ENCODE data around the gene DDX41. TPM values are rescaled to one million over a fixed set of nuclear protein-coding genes. Genes with fewer than 3 reads are reported as not detected.

The DDX41 gene
- total and polyA plus RNA-seq, 2 of the 13 experiments (the other 11 are each of a cell fraction or from before 2014, with no cell fraction given) = 62.8 to 105 TPM

GRCh38 chr5:177505075-177505474 is 11.7 kb downstream of the DDX41 start:
- POLR2A ChIA-PET = no interaction called here
- Histone ChIP-seq H3K9ac (ENCODE audit: insufficient read depth, low read depth, low read length) (no peak overlapping the region), H3K36me3 (replicated peaks in 1 of 2; ENCODE audit: control insufficient read depth in 1 of 2, insufficient read depth in 2 of 2, low read length in 2 of 2) (no peaks in the 10 kb centered on the region), H3K79me2 (ENCODE audit: insufficient read depth, low read length) (no peaks in the 10 kb centered on the region), H3K4me3 (replicated peaks in 1 of 3; ENCODE audit: insufficient read depth in 1 of 3, low read depth in 2 of 3, low read length in 3 of 3) (no peak overlapping the region), H2AFZ (ENCODE audit: low read length) (no peak overlapping the region), H3K27ac (ENCODE audit: extremely low read length, insufficient read depth, low read length) (no peak overlapping the region), H3K9me3 (ENCODE audit: low read length) (no peaks in the 10 kb centered on the region), H3K27me3 (ENCODE audit: control insufficient read depth in 1 of 2, insufficient read depth in 2 of 2, low read length in 2 of 2) (peaks cover 2 to 19% of the 10 kb centered on the region in 2 experiments; a peak in 4 of 5 replicates), H4K20me1 (ENCODE audit: insufficient read depth, low read length) (no peaks in the 10 kb centered on the region), H3K4me1 (ENCODE audit: insufficient read depth, low read length) (peaks cover 35% of the 10 kb centered on the region), H3K4me2 (ENCODE audit: low read depth, low read length) (no peak overlapping the region)
- DNase-seq (ENCODE audit: low spot score) (no peak), FAIRE-seq (no peak), ATAC-seq (no peak)
- BruUV-seq (replicated peaks) = no TSS peak
- intact Hi-C loops (cut with micrococcal nuclease; ENCODE audit: unreplicated experiment) = no loop called here
- no peak for TF ChIP-seq TFDP1 (CRISPR knock-in tag; IDR thresholded peaks at IDR 0.05; ENCODE audit: borderline replicate concordance)
- TF ChIP-seq ZNF792 (CRISPR knock-in tag; IDR thresholded peaks at IDR 0.05) = no peak
- no peak for TF ChIP-seq ZNF772 (CRISPR knock-in tag; IDR thresholded peaks at IDR 0.05)
- no peak for TF ChIP-seq NCOA5 (CRISPR knock-in tag; IDR thresholded peaks at IDR 0.05)
- TF ChIP-seq ISL2 (CRISPR knock-in tag; IDR thresholded peaks at IDR 0.05) = no peak
- no peak for TF ChIP-seq AGO2 (optimal IDR thresholded peaks at IDR 0.05; ENCODE audit: low read depth, low read length)
- no peak for TF ChIP-seq HOXA9 (CRISPR knock-in tag; IDR thresholded peaks at IDR 0.05; ENCODE audit: borderline replicate concordance)
- TF ChIP-seq RAD51 (IDR thresholded peaks at IDR 0.05; ENCODE audit: borderline replicate concordance) = no peak
- TF ChIP-seq ZNF691 (CRISPR knock-in tag; IDR thresholded peaks at IDR 0.05; ENCODE audit: borderline replicate concordance, low read depth) = no peak
- no peak for TF ChIP-seq HNRNPL (IDR thresholded peaks at IDR 0.05; ENCODE audit: low read depth, low read length)
- no peak for TF ChIP-seq ZNF580 (CRISPR knock-in tag; IDR thresholded peaks at IDR 0.05; ENCODE audit: borderline replicate concordance, low read depth)
- no peak for TF ChIP-seq DPF2 (CRISPR knock-in tag; IDR thresholded peaks at IDR 0.05; ENCODE audit: borderline replicate concordance, low read depth)
- TF ChIP-seq ATF7 (IDR thresholded peaks at IDR 0.05) = no peak
- no peak for TF ChIP-seq ATF7 (CRISPR knock-in tag; IDR thresholded peaks at IDR 0.05)
- no peak for TF ChIP-seq ZNF362 (CRISPR knock-in tag; IDR thresholded peaks at IDR 0.05; ENCODE audit: borderline replicate concordance)
- CTCF ChIA-PET (ENCODE audit: low intra/inter-chr PET ratio, low total read pairs) = no interaction called here
- WGBS (ENCODE audit: low lambda C conversion rate) = 94% methylated on average over 3 of the region's 4 CpGs
- in situ Hi-C loops (cut with HindIII; ENCODE audit: extremely low pct_ligation_motif_present, low pct_unique_long_range_greater_than_20kb) = no loop called here

Measured in HepG2 (cell line).